ENCODE results near the gene SNX1.

Gene SNX1

DNA sequence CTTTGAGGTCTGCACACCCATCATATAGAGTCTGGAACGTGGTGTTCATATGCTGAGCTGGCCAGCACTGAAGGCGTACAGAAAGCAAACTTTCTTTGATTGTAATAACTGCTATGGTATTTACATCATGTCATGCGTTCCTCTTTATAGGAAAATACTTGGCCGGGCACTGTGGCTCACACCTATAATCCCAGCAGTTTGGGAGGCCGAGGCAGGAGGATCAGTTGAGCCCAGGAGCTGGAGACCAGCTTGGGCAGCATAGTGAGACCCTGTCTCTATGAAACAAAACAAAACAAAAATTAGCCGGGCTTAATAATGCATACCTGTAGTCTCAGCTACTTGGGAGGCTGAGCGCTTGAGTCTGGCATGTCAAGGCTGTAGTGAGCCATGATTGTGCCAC, 52.4 kb downstream of the SNX1 start:
- no peak for DNase-seq

DNA sequence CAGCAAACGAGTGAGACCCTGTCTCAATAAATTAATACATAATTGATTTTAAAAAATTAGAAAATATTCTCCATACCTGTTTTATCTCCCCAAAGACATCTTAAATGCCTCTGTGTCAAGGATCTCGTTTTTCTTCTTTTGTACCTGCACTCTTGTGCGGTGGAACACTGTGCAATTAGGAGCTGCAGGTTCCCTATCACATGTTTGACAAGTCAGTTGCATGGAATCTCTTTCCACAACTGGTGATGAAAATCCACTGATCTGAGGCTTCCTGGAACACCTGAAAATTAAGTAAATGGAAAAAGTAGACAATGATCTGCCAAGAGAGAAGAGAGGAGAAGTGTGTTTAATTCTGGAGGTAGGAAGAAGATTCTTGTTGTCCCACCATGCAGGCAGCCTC, 52.8 kb downstream of the SNX1 start:
- no peak for DNase-seq

GRCh38 chr15:64149424-64149823, 53.6 kb downstream of the SNX1 start:
- no peak for DNase-seq

DNA sequence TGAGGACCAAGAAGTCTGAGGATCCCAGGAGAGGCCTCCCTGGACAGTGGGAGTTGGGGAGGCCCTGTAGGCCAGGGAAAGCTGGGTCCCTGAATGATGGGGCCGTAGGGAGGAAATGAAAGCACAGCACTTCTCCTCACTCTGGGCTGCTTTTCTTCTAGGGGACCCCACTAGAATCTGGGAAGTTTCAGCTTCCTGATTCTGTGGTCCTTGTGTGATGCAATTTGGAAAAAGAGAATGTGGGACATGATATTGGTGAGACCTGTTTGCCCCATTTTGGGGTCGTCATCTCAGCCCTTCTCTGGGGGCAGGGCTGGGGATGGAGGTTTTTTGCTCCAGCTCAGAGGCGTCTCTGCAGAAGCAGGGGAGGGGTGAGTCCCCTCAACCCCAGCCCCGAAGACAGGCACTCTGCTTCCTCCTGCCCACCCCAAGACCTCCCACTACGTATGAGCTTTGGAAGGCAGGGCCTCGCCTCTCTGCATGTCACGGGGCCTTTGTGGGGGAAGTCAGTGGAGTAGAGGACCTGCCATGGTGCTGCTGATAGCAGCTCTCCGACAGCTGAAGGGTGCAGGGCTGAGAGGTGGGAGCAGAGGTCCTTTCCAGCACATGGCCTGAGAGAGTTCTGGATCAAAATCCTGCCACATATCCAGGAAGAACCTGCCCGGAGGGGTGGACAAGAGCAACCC, 54.3 kb downstream of the SNX1 start:
- DNase-seq = no peak

- DNase-seq = no peak
These were observed 56.1 kb downstream of the SNX1 start, which contains the start of gene SNX22 for GRCh38 chr15:64151727-64152506. Gene SNX22, plus strand, starts transcription at chr15:64151731. Its CDS starts 45 bp downstream, at chr15:64151776.

GRCh38 chr15:64152507-64153387, 57.0 kb downstream of the SNX1 start:
- no peak for DNase-seq

- peak in 1 of 2 experiments; percentile 9 for DNase-seq
These were observed 57.9 kb downstream of the SNX1 start for GRCh38 chr15:64153480-64154367.

DNA sequence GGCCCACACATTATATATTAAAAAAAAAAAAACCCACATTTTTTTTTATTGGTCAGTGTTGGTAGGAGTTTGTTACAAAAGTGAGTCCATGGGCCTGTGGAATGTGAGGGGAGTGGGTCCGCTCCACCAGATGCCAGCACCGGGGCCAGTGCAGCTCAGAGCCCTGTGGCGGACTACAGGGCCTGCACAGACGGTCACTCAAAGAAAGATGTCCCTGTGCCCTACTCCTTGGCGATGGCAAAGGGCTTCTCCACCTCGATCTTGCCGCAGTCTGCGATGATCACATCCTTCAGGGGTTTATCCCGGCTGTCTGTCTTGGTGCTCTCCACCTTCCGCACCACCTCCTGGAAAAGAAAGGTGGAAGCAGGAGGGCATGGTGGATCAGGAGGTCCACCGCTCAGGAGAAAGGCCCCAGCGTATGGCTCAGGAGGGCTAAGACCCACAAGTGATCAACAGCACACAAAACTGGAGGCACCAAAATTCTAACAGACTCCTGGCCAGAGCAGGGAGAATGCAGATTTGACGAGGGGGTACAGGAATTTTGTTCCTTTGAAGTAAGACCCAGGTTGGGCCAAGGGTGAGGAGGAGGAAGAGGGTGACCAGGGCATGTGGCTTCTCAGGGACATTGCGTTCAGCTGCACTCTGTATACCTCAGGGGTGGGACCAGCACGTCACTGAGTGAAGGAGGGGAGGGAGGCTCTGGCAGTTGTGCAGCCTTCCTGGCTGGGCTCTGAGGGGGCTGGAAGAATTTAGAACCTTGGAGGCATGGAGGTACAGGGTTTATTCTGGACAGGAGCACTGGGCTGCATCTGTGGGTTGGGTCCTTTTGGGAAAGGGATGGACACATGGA, 60.2 kb downstream of the SNX1 start:
- DNase-seq = no peak

DNA sequence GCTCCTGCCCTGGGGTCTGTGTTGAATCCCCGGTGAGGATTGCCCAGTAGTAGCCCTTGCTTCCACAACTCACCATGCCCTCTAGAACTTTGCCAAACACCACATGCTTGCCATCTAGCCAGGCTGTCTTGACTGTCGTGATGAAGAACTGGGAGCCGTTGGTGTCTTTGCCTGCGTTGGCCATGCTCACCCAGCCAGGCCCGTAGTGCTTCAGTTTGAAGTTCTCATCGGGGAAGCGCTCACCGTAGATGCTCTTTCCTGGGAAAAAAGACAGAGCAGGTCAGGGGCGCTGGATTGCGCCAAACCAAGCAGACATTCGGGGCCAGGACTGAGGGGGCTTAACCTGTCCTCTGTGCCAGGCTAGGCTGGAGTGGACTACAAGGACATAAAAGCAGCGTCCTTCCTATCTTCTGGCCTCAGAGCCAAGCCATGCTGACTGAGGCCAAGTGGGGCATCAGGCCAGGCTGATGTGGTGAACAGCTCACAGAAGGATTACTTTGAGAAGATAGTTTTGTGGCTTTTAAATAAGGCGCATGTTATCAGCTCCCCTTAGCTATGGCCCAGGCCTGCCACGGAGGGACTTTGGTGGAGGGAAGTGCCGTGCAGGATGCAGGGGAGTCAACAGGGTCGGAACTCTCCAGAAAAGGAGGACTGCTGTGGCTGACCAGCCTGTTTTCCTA, 61.0 kb downstream of the SNX1 start:
- DNase-seq = no peak

DNA sequence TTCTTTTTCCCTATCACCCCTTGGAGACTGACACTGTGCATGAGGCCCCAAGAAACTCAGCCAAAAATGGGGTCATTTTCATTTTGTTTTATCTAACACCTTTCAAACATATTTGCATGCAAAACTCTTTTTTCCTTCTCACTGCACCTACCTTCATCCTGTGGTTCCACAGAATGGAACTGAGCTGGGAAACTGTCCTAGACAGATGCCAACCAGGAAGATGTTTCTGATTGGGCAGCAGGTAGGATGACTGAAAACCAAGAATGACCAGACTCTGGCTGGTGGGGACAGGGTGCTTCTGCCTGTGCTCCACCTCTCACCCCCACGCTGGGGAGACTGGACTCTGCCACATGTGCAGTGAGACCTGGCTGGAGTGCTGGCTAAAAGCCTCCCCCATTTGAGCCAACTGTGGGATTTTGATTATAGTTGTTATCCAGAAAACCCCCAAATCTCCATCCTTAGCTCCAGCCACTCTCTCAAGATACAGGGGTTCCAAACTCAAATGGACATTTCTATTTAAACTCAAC, 61.9 kb downstream of the SNX1 start:
- no peak for DNase-seq

DNA sequence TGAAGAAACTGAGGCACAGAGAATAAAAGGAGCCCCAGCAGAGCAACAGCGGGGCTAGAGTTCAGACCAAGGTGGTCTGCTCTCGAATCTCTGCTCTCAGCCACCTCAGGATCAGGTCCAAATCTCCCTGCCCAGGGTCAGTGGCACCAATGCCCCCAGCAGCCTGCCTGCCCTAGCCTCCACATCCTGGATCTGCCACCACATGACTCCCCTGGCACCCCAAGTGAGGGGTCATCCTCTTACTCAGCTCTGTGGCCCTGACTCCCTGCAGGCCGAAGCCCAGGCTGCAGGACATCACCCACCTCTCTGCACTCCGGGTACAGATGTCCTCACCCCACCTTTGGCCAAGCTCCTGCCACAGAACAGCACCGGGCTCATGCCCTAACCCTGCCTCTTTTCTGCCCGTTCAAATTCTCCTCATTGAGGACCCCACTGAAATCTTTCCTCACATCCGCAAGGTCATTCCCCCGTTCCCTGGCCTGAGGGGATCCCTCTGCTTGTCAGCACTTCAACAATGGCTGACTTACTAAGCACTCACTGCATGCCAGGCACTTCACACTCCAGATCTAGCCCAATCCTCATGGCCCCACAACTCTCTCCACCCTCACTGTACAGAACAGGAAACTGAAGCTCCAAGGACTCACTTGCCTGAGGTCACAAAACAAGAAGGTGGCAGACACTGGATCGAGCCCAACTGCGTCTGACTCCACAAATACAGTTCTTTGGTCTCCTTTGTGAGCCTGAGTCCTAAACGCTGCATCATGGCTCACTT, 62.8 kb downstream of the SNX1 start:
- no peak for DNase-seq

GRCh38 chr15:64161688-64162477, 66.1 kb downstream of the SNX1 start:
- no peak for DNase-seq

DNA sequence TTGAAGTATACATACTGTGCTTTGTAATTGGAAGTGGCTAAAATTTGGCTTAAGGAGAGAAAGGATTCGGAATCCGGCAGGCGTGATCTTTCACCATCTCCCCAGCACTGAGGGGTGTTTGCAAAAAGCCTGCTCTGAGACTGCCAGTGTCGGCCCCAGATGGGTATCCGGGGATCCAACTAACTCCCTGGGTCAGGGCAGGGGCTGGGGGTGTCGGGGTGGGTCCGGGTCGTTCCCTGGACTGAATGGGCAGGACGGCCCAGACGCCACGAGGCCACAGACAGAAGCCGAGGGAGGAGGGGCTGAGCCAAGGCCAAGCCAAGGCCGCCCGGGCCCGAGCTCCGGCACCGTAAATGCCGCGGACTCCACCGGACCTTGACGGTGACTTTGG, 66.7 kb downstream of the SNX1 start:
- no peak for DNase-seq

GRCh38 chr15:64162869-64163658, 67.3 kb downstream of the SNX1 start, which contains the start of gene PPIB:
Gene PPIB, minus strand, starts transcription at chr15:64163022. Its CDS starts 36 bp downstream, at chr15:64162986.
- peak; percentile 91 to 94 for DNase-seq

- DNase-seq = no peak
These were observed 68.0 kb downstream of the SNX1 start for GRCh38 chr15:64163659-64164362.

GRCh38 chr15:64164436-64164835, 68.7 kb downstream of the SNX1 start:
- no peak for DNase-seq

Measured in cerebellar nuclear complex (tissue), 1 donor.